Measurements from ENCODE around the gene DAPK2. TPM values are rescaled to one million over a fixed set of nuclear protein-coding genes. Genes with fewer than 3 reads are reported as not detected.
A peak's percentile ranks its signal among the peaks of the same experiment; 100 is the strongest.

Gene DAPK2
- total and polyA plus RNA-seq, 2 donors (not counting 1 experiment from before 2014, with no cell fraction given) = 14.4 to 21.4 TPM

GRCh38 chr15:63858881-63859280 is 187.4 kb downstream of the DAPK2 start:
- Histone ChIP-seq H3K4me3 (replicated peaks in 1 of 4; ENCODE audit: control extremely low read depth in 1 of 4, insufficient read depth in 1 of 4, low read depth in 3 of 4, low read length in 4 of 4) (no peak overlapping the region), H3K4me1 (ENCODE audit: control insufficient read depth, extremely low read depth, insufficient read depth, low read length) (no peaks in the 10 kb centered on the region), H4K20me1 (ENCODE audit: control insufficient read depth, extremely low read depth, insufficient read depth, low read length) (no peaks in the 10 kb centered on the region), H3K9me3 (ENCODE audit: control insufficient read depth, insufficient read depth, low read depth, low read length) (no peaks in the 10 kb centered on the region), H3K27ac (ENCODE audit: insufficient read depth, low read length) (no peak overlapping the region), H3K27me3 (ENCODE audit: control insufficient read depth, insufficient read depth, low read length) (peaks cover 8% of the 10 kb centered on the region), H3K79me2 (ENCODE audit: control insufficient read depth, insufficient read depth, low read length) (no peaks in the 10 kb centered on the region), H3K4me2 (ENCODE audit: extremely low read depth, insufficient read depth, low read length) (no peak overlapping the region), H3K9ac (ENCODE audit: insufficient read depth, low read length) (no peak overlapping the region), H2AFZ (ENCODE audit: low read length) (no peak overlapping the region), H3K36me3 (ENCODE audit: control insufficient read depth, insufficient read depth, low read length) (no peaks in the 10 kb centered on the region)
- peak in 1 of 2 donors; percentile 27 for DNase-seq (ENCODE audit: low read depth in 2 of 2)
- TF ChIP-seq CTCF (conservative IDR thresholded peaks at IDR 0.05 in 1 of 2, IDR thresholded peaks at IDR 0.05 in 1 of 2; ENCODE audit: low read depth in 1 of 2, low read length in 2 of 2) = no peak
- TF ChIP-seq EZH2 (IDR thresholded peaks at IDR 0.05; ENCODE audit: low read length, missing control alignments) = no peak

- Histone ChIP-seq H3K27ac (ENCODE audit: insufficient read depth, low read length) (no peak overlapping the region), H3K4me2 (ENCODE audit: extremely low read depth, insufficient read depth, low read length) (no peak overlapping the region), H3K36me3 (ENCODE audit: control insufficient read depth, insufficient read depth, low read length) (no peaks in the 10 kb centered on the region), H3K27me3 (ENCODE audit: control insufficient read depth, insufficient read depth, low read length) (peaks cover 8% of the 10 kb centered on the region), H2AFZ (ENCODE audit: low read length) (no peak overlapping the region), H3K79me2 (ENCODE audit: control insufficient read depth, insufficient read depth, low read length) (no peaks in the 10 kb centered on the region), H4K20me1 (ENCODE audit: control insufficient read depth, extremely low read depth, insufficient read depth, low read length) (no peaks in the 10 kb centered on the region), H3K4me1 (ENCODE audit: control insufficient read depth, extremely low read depth, insufficient read depth, low read length) (no peaks in the 10 kb centered on the region), H3K4me3 (replicated peaks in 1 of 4; ENCODE audit: control extremely low read depth in 1 of 4, insufficient read depth in 1 of 4, low read depth in 3 of 4, low read length in 4 of 4) (no peak overlapping the region), H3K9me3 (ENCODE audit: control insufficient read depth, insufficient read depth, low read depth, low read length) (no peaks in the 10 kb centered on the region), H3K9ac (ENCODE audit: insufficient read depth, low read length) (no peak overlapping the region)
- no peak for DNase-seq (ENCODE audit: low read depth in 2 of 2)
- TF ChIP-seq CTCF (conservative IDR thresholded peaks at IDR 0.05 in 1 of 2, IDR thresholded peaks at IDR 0.05 in 1 of 2; ENCODE audit: low read depth in 1 of 2, low read length in 2 of 2) (no peak), EZH2 (IDR thresholded peaks at IDR 0.05; ENCODE audit: low read length, missing control alignments) (no peak)
These were observed 187.8 kb downstream of the DAPK2 start for GRCh38 chr15:63858448-63858847.

GRCh38 chr15:63857461-63857856 is 188.8 kb downstream of the DAPK2 start:
- H3K4me1 ChIP-seq (ENCODE audit: control insufficient read depth, extremely low read depth, insufficient read depth, low read length) = no peaks in the 10 kb centered on the region
- H4K20me1 ChIP-seq (ENCODE audit: control insufficient read depth, extremely low read depth, insufficient read depth, low read length) = no peaks in the 10 kb centered on the region
- H3K36me3 ChIP-seq (ENCODE audit: control insufficient read depth, insufficient read depth, low read length) = no peaks in the 10 kb centered on the region
- peaks cover 4% of the 10 kb centered on the region for H3K27me3 ChIP-seq (ENCODE audit: control insufficient read depth, insufficient read depth, low read length)
- H3K79me2 ChIP-seq (ENCODE audit: control insufficient read depth, insufficient read depth, low read length) = no peaks in the 10 kb centered on the region
- no peak overlapping the region for H3K9ac ChIP-seq (ENCODE audit: insufficient read depth, low read length)
- no peak overlapping the region for H2AFZ ChIP-seq (ENCODE audit: low read length)
- H3K27ac ChIP-seq (ENCODE audit: insufficient read depth, low read length) = no peak overlapping the region
- peak in 1 of 2 donors; percentile 12 for DNase-seq (ENCODE audit: low read depth in 2 of 2)
- H3K9me3 ChIP-seq (ENCODE audit: control insufficient read depth, insufficient read depth, low read depth, low read length) = no peaks in the 10 kb centered on the region
- TF ChIP-seq CTCF (conservative IDR thresholded peaks at IDR 0.05 in 1 of 2, IDR thresholded peaks at IDR 0.05 in 1 of 2; ENCODE audit: low read depth in 1 of 2, low read length in 2 of 2) = no peak
- no peak for TF ChIP-seq EZH2 (IDR thresholded peaks at IDR 0.05; ENCODE audit: low read length, missing control alignments)
- H3K4me2 ChIP-seq (ENCODE audit: extremely low read depth, insufficient read depth, low read length) = no peak overlapping the region
- H3K4me3 ChIP-seq (replicated peaks in 1 of 4; ENCODE audit: control extremely low read depth in 1 of 4, insufficient read depth in 1 of 4, low read depth in 3 of 4, low read length in 4 of 4) = no peak overlapping the region

Other genes starting within 250 kb of the DAPK2 start
- 90.1 and 106 TPM in 2 replicates for gene HERC1, start 212.5 kb downstream of the DAPK2 start, total RNA-seq
- gene HERC1, start 212.5 kb downstream of the DAPK2 start, polyA plus RNA-seq = 16.5 and 17.4 TPM in 2 replicates
- 59.1 and 94.5 TPM in 2 replicates for gene CIAO2A, start 47.4 kb upstream of the DAPK2 start, total RNA-seq
- 48.7 and 54.0 TPM in 2 replicates for gene CIAO2A, start 47.4 kb upstream of the DAPK2 start, polyA plus RNA-seq
- 39.3 and 42.9 TPM in 2 replicates for gene SNX1, start 49.5 kb upstream of the DAPK2 start, total RNA-seq
- gene SNX1, start 49.5 kb upstream of the DAPK2 start, polyA plus RNA-seq = 95.7 and 96.7 TPM in 2 replicates
- 0.17 and 0.26 TPM in 2 replicates for gene SNX22, start 105.2 kb upstream of the DAPK2 start, total RNA-seq
- 0.07 TPM in 1 of 2 replicates, not detected in the other for gene SNX22, start 105.2 kb upstream of the DAPK2 start, polyA plus RNA-seq
- 639 and 776 TPM in 2 replicates for gene PPIB, start 116.5 kb upstream of the DAPK2 start, total RNA-seq
- gene PPIB, start 116.5 kb upstream of the DAPK2 start, polyA plus RNA-seq = 1,174 and 1,227 TPM in 2 replicates

All from fibroblast of lung (primary cell).